Measurements from ENCODE around the gene CEACAM16.
"Not testable (repeated sequence)": the region's sequence is repeated elsewhere in the genome, so short reads cannot be mapped to it uniquely, and the experiment has no call there.

The CEACAM16 gene

GRCh38 chr19:44704982-44705381 lies 6.0 kb downstream of the CEACAM16 start:
- DNase-seq: no peak

- no peak for DNase-seq
Observed at GRCh38 chr19:44705502-44706010, 6.6 kb downstream of the CEACAM16 start.

GRCh38 chr19:44706506-44707236 lies 7.7 kb downstream of the CEACAM16 start:
- no peak for DNase-seq

- DNase-seq: no peak
Observed at GRCh38 chr19:44707794-44708193, 8.8 kb downstream of the CEACAM16 start.

- no peak for DNase-seq
Observed at GRCh38 chr19:44708940-44709339, 10.0 kb downstream of the CEACAM16 start.

GRCh38 chr19:44709434-44710266 lies 10.7 kb downstream of the CEACAM16 start:
- DNase-seq: not testable (repeated sequence)

- no peak for DNase-seq
Observed at GRCh38 chr19:44710483-44710882, 11.5 kb downstream of the CEACAM16 start.

GRCh38 chr19:44712864-44713515 lies 14.0 kb downstream of the CEACAM16 start:
- no peak for DNase-seq

GRCh38 chr19:44714597-44715169 lies 15.7 kb downstream of the CEACAM16 start:
- DNase-seq: no peak

- no peak for DNase-seq
Observed at GRCh38 chr19:44717603-44718002, 18.7 kb downstream of the CEACAM16 start.

GRCh38 chr19:44718441-44719261 lies 19.7 kb downstream of the CEACAM16 start:
- DNase-seq: no peak

GRCh38 chr19:44719262-44719701 lies 20.3 kb downstream of the CEACAM16 start:
- no peak for DNase-seq

GRCh38 chr19:44720396-44720795 lies 21.4 kb downstream of the CEACAM16 start:
- not testable (repeated sequence) for DNase-seq

GRCh38 chr19:44720945-44721344 lies 22.0 kb downstream of the CEACAM16 start:
- DNase-seq: no peak

GRCh38 chr19:44721369-44721768 lies 22.4 kb downstream of the CEACAM16 start:
- DNase-seq: not testable (repeated sequence)

- no peak for DNase-seq
Observed at GRCh38 chr19:44722131-44723121, 23.5 kb downstream of the CEACAM16 start.

- DNase-seq: no peak
Observed at GRCh38 chr19:44723299-44723951, 24.5 kb downstream of the CEACAM16 start.

GRCh38 chr19:44723952-44724319 lies 25.0 kb downstream of the CEACAM16 start:
- DNase-seq: peak; percentile 80

- DNase-seq: no peak
Observed at GRCh38 chr19:44725251-44725650, 26.3 kb downstream of the CEACAM16 start.

- DNase-seq: no peak
Observed at GRCh38 chr19:44725684-44726083, 26.7 kb downstream of the CEACAM16 start.

Data from activated CD8-positive, alpha-beta memory T cell treated with anti-CD3 and anti-CD28 coated beads, Interleukin-2, amount 50 U/mL, for 4 hours (primary cell).